Loucy (cell line): ENCODE data around the gene PRR5L.
"Not testable (repeated sequence)": the region's sequence is repeated elsewhere in the genome, so short reads cannot be mapped to it uniquely, and the experiment has no call there.

Experiments used
- EZH2phosphoT487 ChIP-seq: fragments of 200-600 bp; IDR thresholded peaks from 2 replicates; pipeline ENCODE4 v1.6.1; 2018; ENCODE audit warnings: antibody characterized with exemption, mild to moderate bottlenecking, moderate library complexity, borderline replicate concordance
- TF ChIP-seq, protein P1 (sequence below): fragments of 200-600 bp; sonication (generic); conservative IDR thresholded peaks from 2 replicates; pipeline ENCODE4 v1.5.1; 2014; ENCODE audit warnings: mild to moderate bottlenecking, antibody characterized with exemption, low read length

DNA sequence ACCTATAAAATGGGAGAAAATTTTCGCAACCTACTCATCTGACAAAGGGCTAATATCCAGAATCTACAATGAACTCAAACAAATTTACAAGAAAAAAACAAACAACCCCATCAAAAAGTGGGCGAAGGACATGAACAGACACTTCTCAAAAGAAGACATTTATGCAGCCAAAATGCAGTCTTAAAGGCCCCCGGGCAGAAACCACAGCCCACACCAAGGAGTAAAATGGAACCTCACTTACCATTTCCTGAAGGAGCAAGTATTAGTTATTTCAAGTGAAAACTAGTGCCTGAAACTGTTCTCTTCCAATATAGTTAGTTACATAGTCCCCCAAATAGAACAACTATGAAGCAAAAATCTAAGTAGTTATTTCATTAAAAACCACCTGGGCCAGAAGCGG lies 187.0 kb downstream of the PRR5L start:
- TF ChIP-seq, protein P1, sequence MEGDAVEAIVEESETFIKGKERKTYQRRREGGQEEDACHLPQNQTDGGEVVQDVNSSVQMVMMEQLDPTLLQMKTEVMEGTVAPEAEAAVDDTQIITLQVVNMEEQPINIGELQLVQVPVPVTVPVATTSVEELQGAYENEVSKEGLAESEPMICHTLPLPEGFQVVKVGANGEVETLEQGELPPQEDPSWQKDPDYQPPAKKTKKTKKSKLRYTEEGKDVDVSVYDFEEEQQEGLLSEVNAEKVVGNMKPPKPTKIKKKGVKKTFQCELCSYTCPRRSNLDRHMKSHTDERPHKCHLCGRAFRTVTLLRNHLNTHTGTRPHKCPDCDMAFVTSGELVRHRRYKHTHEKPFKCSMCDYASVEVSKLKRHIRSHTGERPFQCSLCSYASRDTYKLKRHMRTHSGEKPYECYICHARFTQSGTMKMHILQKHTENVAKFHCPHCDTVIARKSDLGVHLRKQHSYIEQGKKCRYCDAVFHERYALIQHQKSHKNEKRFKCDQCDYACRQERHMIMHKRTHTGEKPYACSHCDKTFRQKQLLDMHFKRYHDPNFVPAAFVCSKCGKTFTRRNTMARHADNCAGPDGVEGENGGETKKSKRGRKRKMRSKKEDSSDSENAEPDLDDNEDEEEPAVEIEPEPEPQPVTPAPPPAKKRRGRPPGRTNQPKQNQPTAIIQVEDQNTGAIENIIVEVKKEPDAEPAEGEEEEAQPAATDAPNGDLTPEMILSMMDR = not testable (repeated sequence)
- TF ChIP-seq EZH2phosphoT487 = not testable (repeated sequence)
